HepG2 (cell line): ENCODE measurements around the gene KIR3DL3. TPM values are rescaled to one million over a fixed set of nuclear protein-coding genes. Genes with fewer than 3 reads are reported as not detected.

ENCODE experiments used
- CREM ChIP-seq, 2 experiments: sonication (generic) in 1 of 2; formaldehyde crosslinking in 1 of 2; IDR thresholded peaks; 2 replicates each; pipeline versions ENCODE4 v1.4.0 to v1.6.1; 2016 to 2020; ENCODE audit warnings: antibody characterized with exemption in 1 of 2, mild to moderate bottlenecking in 1 of 2, missing genetic modification reagents in 1 of 2
- FOXA1 ChIP-seq, 2 experiments: fragments of 450-650 bp in 1 of 2; sonication (generic) in 1 of 2; formaldehyde crosslinking in 1 of 2; IDR thresholded peaks; 2 replicates each; pipeline versions ENCODE4 v1.4.0 to v1.6.1; 2016 to 2020; ENCODE audit warnings: missing genetic modification reagents in 1 of 2
- HIVEP1 ChIP-seq: sonication (generic); formaldehyde crosslinking; IDR thresholded peaks from 2 replicates; pipeline ENCODE4 v1.4.0; 2020; ENCODE audit warnings: mild to moderate bottlenecking, missing genetic modification reagents
- IKZF4 ChIP-seq: sonication (generic); formaldehyde crosslinking; IDR thresholded peaks from 2 replicates; pipeline ENCODE4 v1.5.1; 2020; ENCODE audit warnings: borderline replicate concordance, mild to moderate bottlenecking, low read depth, missing genetic modification reagents; ENCODE audit errors: not compliant biosample characterization
- NR2F6 ChIP-seq, 2 experiments: IDR thresholded peaks; 2 replicates each; pipeline ENCODE4 v1.6.1; 2016; ENCODE audit warnings: antibody characterized with exemption in 1 of 2, mild to moderate bottlenecking in 1 of 2
- SMAD1 ChIP-seq: sonication (generic); formaldehyde crosslinking; IDR thresholded peaks from 2 replicates; pipeline ENCODE4 v1.4.0; 2020; ENCODE audit warnings: missing genetic modification reagents, low read depth, mild to moderate bottlenecking, borderline replicate concordance
- SMAD9 ChIP-seq: sonication (generic); formaldehyde crosslinking; IDR thresholded peaks from 2 replicates; pipeline ENCODE4 v1.5.1; 2020; ENCODE audit warnings: mild to moderate bottlenecking, missing genetic modification reagents
- ZBTB1 ChIP-seq: sonication (generic); formaldehyde crosslinking; IDR thresholded peaks from 2 replicates; pipeline ENCODE4 v1.4.0; 2020; ENCODE audit warnings: missing genetic modification reagents, borderline replicate concordance
- ZBTB7A ChIP-seq: sonication (generic); formaldehyde crosslinking; IDR thresholded peaks from 2 replicates; pipeline ENCODE4 v1.8.0; 2022; ENCODE audit warnings: mild to moderate bottlenecking, missing genetic modification reagents
- ZKSCAN8 ChIP-seq: IDR thresholded peaks from 2 replicates; pipeline ENCODE4 v1.6.1; 2016; ENCODE audit warnings: borderline replicate concordance, missing genetic modification reagents, missing compliant biosample characterization
- ZNF12 ChIP-seq: sonication (generic); formaldehyde crosslinking; IDR thresholded peaks from 2 replicates; pipeline ENCODE4 v1.5.0; 2020; ENCODE audit warnings: missing genetic modification reagents
- ZNF205 ChIP-seq: IDR thresholded peaks from 2 replicates; pipeline ENCODE4 v1.6.1; 2018; ENCODE audit warnings: missing biosample characterization, missing genetic modification reagents
- ZNF263 ChIP-seq: sonication (generic); formaldehyde crosslinking; IDR thresholded peaks from 2 replicates; pipeline ENCODE4 v1.4.0; 2020; ENCODE audit warnings: missing genetic modification reagents
- ZNF282 ChIP-seq: fragments of 450-650 bp; IDR thresholded peaks from 2 replicates; pipeline ENCODE4 v1.6.1; 2018; ENCODE audit not compliant: partially characterized antibody
- ZNF484 ChIP-seq: sonication (generic); formaldehyde crosslinking; IDR thresholded peaks from 2 replicates; pipeline ENCODE4 v1.5.1; 2020; ENCODE audit warnings: mild to moderate bottlenecking, low read depth, missing genetic modification reagents, borderline replicate concordance
- ZNF543 ChIP-seq: sonication (generic); formaldehyde crosslinking; IDR thresholded peaks from 2 replicates; pipeline ENCODE4 v1.4.0; 2020; ENCODE audit warnings: mild to moderate bottlenecking, missing genetic modification reagents
- ZNF644 ChIP-seq: IDR thresholded peaks from 2 replicates; pipeline ENCODE4 v1.6.1; 2016; ENCODE audit warnings: low read depth
- ZNF768 ChIP-seq: sonication (generic); formaldehyde crosslinking; IDR thresholded peaks from 2 replicates; pipeline ENCODE4 v1.4.0; 2020; ENCODE audit warnings: missing genetic modification reagents
- ZNF780A ChIP-seq: sonication (generic); formaldehyde crosslinking; IDR thresholded peaks from 2 replicates; pipeline ENCODE4 v1.8.0; 2022; ENCODE audit warnings: mild to moderate bottlenecking, missing genetic modification reagents, moderate library complexity
- ZSCAN20 ChIP-seq: sonication (generic); formaldehyde crosslinking; IDR thresholded peaks from 2 replicates; pipeline ENCODE4 v1.4.0; 2020; ENCODE audit warnings: missing genetic modification reagents, mild to moderate bottlenecking, borderline replicate concordance
- polyA plus RNA-seq, 8 experiments: library from polyadenylated mRNA; depleted of rRNA in 3 of 8; stranded (reverse) in 7 of 8; unstranded in 1 of 8; fragments of >200 nt; fragmentation: Illumina TruSeq in 4 of 8; extraction: Trizol in 4 of 8; gene quantifications; 2 replicates each; pipeline versions ENCODE4 v1.2.1 to v1.2.3, GENCODE V29; 2011 to 2016; ENCODE audit warnings: low read depth in 4 of 8, missing spikeins in 1 of 8, mixed read lengths in 1 of 8; ENCODE audit not compliant: insufficient read depth in 1 of 8
- total RNA-seq, 5 experiments: library from RNA; depleted of rRNA; stranded (reverse); fragments of >200 nt; fragmentation: Illumina TruSeq; extraction: Trizol; gene quantifications; 2 replicates each; pipeline ENCODE4 v1.2.3, GENCODE V29; 2016; ENCODE audit warnings: low read depth in 1 of 5
- TF ChIP-seq, protein P1 (sequence below): fragments of 450-650 bp; IDR thresholded peaks from 2 replicates; pipeline ENCODE4 v1.6.1; 2016
- TF ChIP-seq, protein P2 (sequence below): sonication (generic); formaldehyde crosslinking; IDR thresholded peaks from 2 replicates; pipeline ENCODE4 v1.4.0; 2020; ENCODE audit warnings: missing genetic modification reagents
- TF ChIP-seq, protein P3 (sequence below): sonication (generic); formaldehyde crosslinking; conservative IDR thresholded peaks from 2 replicates; pipeline ENCODE4 v1.4.0; 2020; ENCODE audit warnings: missing genetic modification reagents
- TF ChIP-seq, protein P4 (sequence below): sonication (generic); formaldehyde crosslinking; IDR thresholded peaks from 2 replicates; pipeline ENCODE4 v1.8.1; 2023; ENCODE audit warnings: mild to moderate bottlenecking, missing genetic modification reagents

Gene KIR3DL3
- total and polyA plus RNA-seq, 2 of the 13 experiments (the other 11 are each of a cell fraction or from before 2014, with no cell fraction given), result not detected

DNA sequence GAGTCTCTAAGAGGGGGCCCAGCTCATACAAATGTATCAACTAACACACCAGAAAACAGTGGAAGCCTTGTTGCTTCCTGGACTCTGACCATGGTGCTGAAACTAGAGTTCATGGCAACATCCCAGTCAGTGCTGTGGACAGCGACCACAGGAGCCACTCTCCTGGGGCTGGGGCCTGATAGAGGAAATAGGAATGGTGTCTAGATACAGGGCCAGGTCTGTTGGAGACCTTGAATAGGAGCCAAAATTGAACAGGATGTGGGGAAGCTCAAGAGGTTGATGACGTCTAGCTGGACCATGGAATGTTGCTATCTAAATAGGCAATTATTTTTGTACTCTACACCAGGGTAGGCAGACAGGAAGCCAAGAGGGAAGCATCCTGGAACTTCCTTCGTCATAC lies 39.7 kb upstream of the KIR3DL3 start (continued):
- TF ChIP-seq SMAD9 (CRISPR knock-in tag) (no peak), ZNF282 (no peak), SMAD1 (CRISPR knock-in tag) (no peak), IKZF4 (CRISPR knock-in tag) (no peak), ZNF644 (CRISPR knock-in tag) (peak; percentile 16; the same call in 1 of the 2 replicates), ZNF12 (CRISPR knock-in tag) (0 out of 2 replicates have a peak, but pooled peaks have one; percentile 53), ZBTB7A (CRISPR knock-in tag) (no peak), CREM (IDR thresholded peaks at IDR 0.05) (no peak), CREM (CRISPR knock-in tag; IDR thresholded peaks at IDR 0.05) (no peak), ZBTB1 (CRISPR knock-in tag) (peak; percentile 80; the same call in 1 of the 2 replicates), ZNF543 (CRISPR knock-in tag) (no peak), NR2F6 (IDR thresholded peaks at IDR 0.05) (no peak), NR2F6 (CRISPR knock-in tag; IDR thresholded peaks at IDR 0.05) (0 out of 2 replicates have a peak, but pooled peaks have one; percentile 44), ZNF768 (CRISPR knock-in tag) (no peak), HIVEP1 (CRISPR knock-in tag) (no peak), ZSCAN20 (CRISPR knock-in tag) (no peak), FOXA1 (IDR thresholded peaks at IDR 0.05) (no peak), FOXA1 (CRISPR knock-in tag; IDR thresholded peaks at IDR 0.05) (no peak), ZKSCAN8 (CRISPR knock-in tag) (no peak), ZNF484 (CRISPR knock-in tag) (no peak; the same call in 1 of the 2 replicates), ZNF205 (CRISPR knock-in tag) (0 out of 2 replicates have a peak, but pooled peaks have one; percentile 28), ZNF263 (no peak), ZNF780A (0 out of 2 replicates have a peak, but pooled peaks have one; percentile 7)
- TF ChIP-seq, protein P1, sequence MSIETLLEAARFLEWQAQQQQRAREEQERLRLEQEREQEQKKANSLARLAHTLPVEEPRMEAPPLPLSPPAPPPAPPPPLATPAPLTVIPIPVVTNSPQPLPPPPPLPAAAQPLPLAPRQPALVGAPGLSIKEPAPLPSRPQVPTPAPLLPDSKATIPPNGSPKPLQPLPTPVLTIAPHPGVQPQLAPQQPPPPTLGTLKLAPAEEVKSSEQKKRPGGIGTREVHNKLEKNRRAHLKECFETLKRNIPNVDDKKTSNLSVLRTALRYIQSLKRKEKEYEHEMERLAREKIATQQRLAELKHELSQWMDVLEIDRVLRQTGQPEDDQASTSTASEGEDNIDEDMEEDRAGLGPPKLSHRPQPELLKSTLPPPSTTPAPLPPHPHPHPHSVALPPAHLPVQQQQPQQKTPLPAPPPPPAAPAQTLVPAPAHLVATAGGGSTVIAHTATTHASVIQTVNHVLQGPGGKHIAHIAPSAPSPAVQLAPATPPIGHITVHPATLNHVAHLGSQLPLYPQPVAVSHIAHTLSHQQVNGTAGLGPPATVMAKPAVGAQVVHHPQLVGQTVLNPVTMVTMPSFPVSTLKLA, result no peak
- TF ChIP-seq, protein P2, sequence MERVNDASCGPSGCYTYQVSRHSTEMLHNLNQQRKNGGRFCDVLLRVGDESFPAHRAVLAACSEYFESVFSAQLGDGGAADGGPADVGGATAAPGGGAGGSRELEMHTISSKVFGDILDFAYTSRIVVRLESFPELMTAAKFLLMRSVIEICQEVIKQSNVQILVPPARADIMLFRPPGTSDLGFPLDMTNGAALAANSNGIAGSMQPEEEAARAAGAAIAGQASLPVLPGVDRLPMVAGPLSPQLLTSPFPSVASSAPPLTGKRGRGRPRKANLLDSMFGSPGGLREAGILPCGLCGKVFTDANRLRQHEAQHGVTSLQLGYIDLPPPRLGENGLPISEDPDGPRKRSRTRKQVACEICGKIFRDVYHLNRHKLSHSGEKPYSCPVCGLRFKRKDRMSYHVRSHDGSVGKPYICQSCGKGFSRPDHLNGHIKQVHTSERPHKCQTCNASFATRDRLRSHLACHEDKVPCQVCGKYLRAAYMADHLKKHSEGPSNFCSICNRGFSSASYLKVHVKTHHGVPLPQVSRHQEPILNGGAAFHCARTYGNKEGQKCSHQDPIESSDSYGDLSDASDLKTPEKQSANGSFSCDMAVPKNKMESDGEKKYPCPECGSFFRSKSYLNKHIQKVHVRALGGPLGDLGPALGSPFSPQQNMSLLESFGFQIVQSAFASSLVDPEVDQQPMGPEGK (CRISPR knock-in tag), result peak; percentile 45; the same call in 1 of the 2 replicates
- TF ChIP-seq, protein P3, sequence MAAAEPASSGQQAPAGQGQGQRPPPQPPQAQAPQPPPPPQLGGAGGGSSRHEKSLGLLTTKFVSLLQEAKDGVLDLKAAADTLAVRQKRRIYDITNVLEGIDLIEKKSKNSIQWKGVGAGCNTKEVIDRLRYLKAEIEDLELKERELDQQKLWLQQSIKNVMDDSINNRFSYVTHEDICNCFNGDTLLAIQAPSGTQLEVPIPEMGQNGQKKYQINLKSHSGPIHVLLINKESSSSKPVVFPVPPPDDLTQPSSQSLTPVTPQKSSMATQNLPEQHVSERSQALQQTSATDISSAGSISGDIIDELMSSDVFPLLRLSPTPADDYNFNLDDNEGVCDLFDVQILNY (CRISPR knock-in tag), result 0 out of 2 replicates have a peak, but pooled peaks have one; percentile 40
- TF ChIP-seq, protein P4, sequence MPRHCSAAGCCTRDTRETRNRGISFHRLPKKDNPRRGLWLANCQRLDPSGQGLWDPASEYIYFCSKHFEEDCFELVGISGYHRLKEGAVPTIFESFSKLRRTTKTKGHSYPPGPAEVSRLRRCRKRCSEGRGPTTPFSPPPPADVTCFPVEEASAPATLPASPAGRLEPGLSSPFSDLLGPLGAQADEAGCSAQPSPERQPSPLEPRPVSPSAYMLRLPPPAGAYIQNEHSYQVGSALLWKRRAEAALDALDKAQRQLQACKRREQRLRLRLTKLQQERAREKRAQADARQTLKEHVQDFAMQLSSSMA (CRISPR knock-in tag), result no peak
